Tibial nerve (tissue), 4 donors: ENCODE results near the gene NDUFS4.

Experiments
- EP300 ChIP-seq, 2 donors: sonication (generic); formaldehyde crosslinking; IDR thresholded peaks; one replicate each; pipeline ENCODE4 v1.6.1; 2017; ENCODE audit warnings: antibody characterized with exemption in 2 of 2, mild to moderate bottlenecking in 1 of 2
- POLR2A ChIP-seq, 2 donors: fragments of 450-650 bp; IDR thresholded peaks; one replicate each; pipeline ENCODE4 v1.6.1; 2017; ENCODE audit warnings: antibody characterized with exemption in 2 of 2, mild to moderate bottlenecking in 2 of 2, moderate library complexity in 2 of 2
- TF ChIP-seq, protein P1 (sequence below), 5 experiments: fragments of 200-600 bp in 3 of 5; fragments of 450-650 bp in 2 of 5; sonication (generic) in 3 of 5; IDR thresholded peaks; one replicate each; pipeline ENCODE4 v1.5.1; 2016 to 2019; ENCODE audit warnings: antibody characterized with exemption in 5 of 5, mild to moderate bottlenecking in 3 of 5, moderate library complexity in 2 of 5

DNA sequence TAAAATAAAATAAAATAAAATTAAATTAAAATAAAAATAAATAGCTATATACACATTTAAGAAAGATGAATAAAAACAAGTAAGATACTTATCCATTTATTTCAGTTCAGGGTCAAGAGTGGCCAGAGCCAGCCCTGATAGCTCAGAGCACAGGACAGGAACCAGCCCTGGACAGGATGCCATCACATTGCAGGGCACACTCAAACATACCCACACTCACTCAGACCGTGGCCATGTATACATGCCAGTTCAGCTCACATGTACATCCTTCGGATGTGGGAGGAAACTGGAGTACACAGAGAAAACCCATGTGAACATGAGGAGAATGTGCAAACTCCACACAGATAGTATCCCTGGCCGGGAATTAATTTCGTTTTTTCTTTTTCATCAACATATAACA, 21.8 kb downstream of the NDUFS4 start:
- TF ChIP-seq, protein P1, sequence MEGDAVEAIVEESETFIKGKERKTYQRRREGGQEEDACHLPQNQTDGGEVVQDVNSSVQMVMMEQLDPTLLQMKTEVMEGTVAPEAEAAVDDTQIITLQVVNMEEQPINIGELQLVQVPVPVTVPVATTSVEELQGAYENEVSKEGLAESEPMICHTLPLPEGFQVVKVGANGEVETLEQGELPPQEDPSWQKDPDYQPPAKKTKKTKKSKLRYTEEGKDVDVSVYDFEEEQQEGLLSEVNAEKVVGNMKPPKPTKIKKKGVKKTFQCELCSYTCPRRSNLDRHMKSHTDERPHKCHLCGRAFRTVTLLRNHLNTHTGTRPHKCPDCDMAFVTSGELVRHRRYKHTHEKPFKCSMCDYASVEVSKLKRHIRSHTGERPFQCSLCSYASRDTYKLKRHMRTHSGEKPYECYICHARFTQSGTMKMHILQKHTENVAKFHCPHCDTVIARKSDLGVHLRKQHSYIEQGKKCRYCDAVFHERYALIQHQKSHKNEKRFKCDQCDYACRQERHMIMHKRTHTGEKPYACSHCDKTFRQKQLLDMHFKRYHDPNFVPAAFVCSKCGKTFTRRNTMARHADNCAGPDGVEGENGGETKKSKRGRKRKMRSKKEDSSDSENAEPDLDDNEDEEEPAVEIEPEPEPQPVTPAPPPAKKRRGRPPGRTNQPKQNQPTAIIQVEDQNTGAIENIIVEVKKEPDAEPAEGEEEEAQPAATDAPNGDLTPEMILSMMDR (IDR thresholded peaks at IDR 0.05), result no peak
- no peak for TF ChIP-seq POLR2A (IDR thresholded peaks at IDR 0.05)
- no peak for TF ChIP-seq EP300 (IDR thresholded peaks at IDR 0.05)
